T1000 (cell line): Measurements from ENCODE around the gene ZNF581.

ENCODE experiments used
- DNase-seq: peaks from one replicate; lab custom pipeline; 2025; ENCODE audit warnings: mixed read lengths; lab: John Stamatoyannopoulos, UW

The ZNF581 gene

DNA sequence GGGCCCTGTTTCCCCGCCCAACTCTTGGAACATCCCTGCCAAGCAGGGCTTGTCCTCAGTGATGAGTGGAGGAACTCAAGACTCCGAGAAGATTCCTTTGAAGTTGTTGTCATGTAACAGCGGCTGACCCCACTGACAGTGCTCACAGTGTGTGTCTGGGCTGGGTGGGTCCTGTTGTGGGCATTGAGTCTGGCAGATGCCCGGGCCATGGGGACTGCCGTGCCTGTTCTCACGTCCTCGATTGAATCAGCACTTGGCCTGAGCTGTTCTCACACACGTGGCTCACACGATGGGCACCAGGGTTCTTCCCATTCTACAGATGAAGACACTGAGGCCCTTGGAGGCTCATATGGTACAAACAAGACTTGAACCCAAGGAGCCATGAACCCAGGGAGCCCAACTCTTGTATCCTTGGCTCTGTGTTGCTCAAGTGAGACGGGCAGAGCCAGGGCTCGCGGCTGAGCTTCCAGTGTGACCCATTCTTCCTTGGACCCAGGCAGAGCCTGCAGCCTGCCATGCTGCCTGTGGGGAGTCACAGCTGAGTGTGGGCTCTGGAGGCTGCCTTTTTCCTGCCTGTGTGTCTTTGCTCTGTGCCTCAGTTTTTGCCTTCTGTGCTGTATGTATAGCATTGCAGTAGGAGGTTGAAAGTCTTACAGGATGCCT lies 23.0 kb downstream of the ZNF581 start:
- no peak for DNase-seq

DNA sequence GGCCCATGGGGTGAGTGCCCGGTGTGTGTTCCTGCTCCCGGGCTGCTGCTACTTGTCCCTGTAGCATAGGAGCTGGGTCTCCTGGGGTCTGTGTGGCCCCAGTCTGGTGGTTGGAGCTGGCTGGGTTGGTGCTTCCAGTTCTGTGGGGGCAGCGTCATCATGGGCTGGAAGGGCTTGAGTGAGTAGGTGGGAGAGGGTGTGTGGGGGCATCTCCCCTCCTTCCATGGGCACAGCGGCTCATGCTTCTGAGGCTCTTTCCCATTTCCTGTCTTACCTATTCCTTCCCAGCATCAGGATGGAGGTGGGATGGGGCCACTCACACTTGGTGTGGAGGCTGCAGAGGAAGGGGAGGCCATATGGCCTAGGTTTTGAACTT lies 23.5 kb downstream of the ZNF581 start:
- no peak for DNase-seq

DNA sequence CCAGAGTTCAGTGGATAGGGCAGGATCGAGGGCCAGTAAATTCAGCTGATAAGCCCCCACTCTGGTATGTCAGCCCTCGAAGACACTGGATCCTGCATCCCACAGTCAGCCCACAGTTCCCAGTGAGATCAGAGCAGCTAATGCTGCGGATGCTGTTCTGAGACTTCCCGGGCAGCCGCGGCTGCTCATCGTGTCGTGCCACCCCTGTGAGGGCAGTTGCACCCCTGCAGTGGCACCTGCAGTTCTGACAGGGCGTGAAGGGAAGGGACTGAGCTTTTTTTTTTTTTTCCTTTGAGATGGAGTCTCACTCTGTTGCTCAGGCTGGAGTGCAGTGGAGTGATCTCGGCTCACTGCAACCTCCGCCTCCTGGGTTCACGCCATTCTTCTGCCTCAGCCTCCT lies 24.1 kb downstream of the ZNF581 start:
- DNase-seq: no peak

DNA sequence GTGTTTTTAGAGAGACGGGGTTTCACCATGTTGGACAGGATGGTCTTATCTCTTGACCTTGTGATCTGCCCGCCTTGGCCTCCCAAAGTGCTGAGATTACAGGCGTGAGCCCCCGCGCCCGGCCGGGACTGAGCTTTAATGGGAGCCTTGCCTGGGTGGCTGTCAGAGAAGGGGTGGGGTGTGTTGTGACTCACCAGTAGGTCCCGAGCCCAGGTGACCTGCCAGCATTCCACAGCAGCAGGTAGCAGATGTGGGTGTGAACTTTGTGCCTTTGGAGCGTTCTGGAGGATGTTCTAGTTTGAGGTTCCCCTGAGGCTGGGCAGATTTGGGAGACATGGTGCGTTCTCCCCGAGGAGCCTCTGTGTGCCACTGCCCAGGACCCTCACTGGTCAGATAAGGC lies 24.5 kb downstream of the ZNF581 start:
- no peak for DNase-seq

DNA sequence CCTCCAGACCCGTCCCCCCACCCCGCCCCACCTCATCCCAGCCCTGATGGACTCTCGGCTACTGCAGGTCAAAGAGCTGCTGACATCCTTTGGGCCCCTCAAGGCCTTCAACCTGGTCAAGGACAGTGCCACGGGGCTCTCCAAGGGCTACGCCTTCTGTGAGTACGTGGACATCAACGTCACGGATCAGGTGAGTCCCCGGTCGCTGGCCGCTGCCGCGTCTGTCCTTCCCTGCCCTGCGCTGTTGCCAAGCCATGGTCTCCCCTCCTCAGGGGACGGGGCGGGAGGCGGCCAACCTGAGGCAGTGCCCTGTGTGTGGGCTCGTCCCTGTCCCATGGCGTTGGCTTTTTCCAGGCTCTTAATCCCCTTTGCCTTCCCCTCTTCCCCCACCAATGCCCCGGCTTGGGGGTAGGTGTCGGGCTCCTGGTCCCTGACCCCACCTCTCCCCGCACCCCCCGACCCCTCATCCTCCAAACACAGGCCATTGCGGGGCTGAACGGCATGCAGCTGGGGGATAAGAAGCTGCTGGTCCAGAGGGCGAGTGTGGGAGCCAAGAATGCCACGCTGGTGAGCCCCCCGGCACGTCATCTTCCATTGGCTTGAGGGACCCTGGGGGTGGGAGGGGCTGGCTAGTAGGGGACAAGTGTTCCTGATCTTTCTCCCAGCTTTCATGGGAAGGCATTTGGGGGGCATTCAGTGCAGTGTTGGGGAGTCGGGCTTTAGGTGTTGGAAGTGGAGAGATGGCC lies 25.3 kb downstream of the ZNF581 start:
- no peak for DNase-seq

DNA sequence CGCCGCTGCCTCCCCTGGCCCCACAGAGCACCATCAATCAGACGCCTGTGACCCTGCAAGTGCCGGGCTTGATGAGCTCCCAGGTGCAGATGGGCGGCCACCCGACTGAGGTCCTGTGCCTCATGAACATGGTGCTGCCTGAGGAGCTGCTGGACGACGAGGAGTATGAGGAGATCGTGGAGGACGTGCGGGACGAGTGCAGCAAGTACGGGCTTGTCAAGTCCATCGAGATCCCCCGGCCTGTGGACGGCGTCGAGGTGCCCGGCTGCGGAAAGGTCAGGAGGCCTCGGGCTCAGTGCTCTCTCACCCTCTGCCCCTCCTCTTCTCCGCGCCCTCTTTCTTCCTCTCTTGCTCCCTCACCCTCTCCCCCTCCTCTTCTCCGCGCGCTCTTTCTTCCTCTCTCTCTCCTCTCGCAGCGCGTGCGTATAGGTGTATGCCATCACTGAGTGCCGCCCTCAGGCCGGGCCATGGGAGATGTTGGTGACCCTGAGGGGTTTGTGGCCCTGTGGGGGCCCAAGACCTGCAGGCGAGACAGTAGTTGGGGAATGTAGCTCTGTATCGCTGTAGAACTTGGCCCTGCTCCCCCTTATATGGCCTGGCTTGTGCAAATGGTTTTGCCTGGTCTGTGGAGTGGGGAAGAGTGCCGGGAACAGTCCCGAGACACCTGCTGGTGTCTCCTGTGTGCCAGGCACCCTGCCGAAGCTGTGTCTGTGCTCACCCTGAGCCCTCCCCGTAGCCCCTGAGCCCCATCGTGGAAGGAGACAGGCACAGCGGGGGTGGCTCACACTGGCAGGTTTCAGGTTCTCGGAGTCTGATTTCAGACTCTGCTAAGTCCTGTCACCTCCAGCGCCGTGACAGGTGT lies 26.2 kb downstream of the ZNF581 start:
- no peak for DNase-seq

DNA sequence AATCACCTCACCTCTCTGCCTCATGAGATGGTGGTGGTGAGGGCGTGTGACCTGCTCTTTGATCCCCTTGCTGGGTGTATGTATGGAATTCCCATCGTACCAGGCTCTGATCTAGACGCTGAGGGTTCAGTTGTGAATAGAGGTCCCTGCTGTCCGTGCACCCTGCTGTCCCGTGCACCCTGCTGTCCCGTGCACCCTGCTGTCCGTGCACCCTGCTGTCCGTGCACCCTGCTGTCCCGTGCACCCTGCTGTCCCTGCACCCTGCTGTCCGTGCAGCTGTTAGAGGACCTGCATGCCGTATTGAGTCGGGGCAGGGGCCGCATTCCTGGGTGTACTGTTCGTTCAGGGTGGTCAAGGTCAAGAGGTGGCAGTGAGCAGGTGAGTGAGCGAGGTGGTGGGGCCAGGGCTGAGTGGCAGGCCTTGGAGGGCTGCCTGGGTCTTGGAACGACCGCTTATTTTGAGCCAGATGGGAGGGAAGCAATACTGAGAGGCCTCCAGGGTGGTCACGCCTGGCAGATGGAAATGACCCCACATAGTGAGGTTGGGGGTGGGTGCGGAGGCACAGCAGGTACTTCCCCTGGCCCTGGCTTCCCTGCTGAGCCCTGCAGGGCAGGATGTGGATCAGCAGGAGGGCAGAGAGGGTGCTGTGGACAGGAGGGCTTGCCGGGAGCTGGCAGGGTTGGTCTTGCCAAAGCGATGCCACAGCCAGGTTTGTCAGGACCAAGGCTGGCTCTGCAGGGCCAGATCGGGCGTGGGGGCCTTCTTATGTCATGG lies 27.0 kb downstream of the ZNF581 start:
- no peak for DNase-seq

DNA sequence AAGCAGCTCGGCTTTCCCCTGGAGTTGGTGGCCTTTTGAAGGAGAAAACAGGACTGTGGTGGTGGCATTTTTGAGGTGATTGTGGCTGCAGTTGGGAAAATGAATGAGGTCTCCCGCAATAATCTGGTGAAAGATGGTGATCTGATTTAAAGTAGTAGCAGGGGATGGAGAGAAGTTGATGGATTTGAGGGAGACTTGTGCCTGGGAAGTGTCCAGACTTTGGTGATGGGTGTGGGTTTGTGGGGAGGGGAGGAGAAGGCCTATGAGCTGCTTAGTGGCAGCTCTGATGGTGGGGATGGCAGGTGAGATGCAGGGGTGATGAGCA lies 27.6 kb downstream of the ZNF581 start:
- no peak for DNase-seq

DNA sequence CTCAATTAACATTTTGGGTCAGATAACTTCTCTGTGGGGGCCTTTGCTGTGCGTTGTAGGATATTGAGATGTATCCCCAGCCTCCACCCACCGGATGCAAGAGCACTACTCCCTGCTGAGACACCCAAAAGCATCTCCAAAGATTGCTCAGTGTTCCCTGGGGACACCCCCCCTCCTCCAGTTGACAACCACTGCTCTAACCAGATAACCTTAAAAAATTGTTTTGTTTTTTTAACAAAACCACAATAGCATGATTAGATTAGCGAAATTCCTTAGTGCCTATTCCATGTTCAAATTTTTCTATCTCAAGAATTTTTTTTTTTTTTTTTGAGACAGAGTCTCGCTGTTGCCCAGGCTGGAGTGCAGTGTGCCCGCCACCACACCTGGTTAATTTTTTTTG lies 29.0 kb downstream of the ZNF581 start:
- no peak for DNase-seq

DNA sequence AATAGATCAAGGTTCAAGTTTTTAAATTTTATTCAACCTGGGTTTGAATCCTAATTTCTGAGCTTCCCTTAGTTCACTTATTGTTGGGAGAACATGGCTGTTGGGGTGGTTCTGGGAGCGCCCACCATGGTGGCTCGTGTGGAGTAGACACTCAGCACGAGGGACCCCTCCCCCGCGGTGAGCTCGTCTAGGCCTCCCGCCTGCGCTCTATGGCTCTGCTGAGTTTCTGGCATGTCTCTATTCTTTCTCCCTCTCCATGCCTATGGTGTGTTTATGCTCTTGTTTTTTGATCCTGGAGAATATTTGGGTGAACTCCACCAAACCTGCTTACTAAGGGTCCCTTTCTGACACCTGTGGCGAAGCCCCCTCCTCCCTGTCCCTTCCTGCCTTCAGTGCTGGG lies 30.0 kb downstream of the ZNF581 start:
- no peak for DNase-seq

DNA sequence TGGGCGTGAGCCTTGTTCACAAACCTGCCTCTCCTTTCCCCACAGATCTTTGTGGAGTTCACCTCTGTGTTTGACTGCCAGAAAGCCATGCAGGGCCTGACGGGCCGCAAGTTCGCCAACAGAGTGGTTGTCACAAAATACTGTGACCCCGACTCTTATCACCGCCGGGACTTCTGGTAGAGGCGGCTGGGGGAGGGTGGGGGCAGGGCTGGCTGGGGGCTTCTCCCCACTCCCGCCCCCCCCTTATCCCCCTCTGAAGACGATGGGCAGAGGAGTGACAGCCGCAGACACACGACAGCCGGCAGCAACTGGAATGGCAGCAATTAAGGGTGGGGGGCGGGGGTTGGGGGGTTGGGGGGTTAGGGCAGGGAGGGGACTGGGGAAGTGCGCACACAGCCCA lies 30.4 kb downstream of the ZNF581 start:
- DNase-seq: no peak

DNA sequence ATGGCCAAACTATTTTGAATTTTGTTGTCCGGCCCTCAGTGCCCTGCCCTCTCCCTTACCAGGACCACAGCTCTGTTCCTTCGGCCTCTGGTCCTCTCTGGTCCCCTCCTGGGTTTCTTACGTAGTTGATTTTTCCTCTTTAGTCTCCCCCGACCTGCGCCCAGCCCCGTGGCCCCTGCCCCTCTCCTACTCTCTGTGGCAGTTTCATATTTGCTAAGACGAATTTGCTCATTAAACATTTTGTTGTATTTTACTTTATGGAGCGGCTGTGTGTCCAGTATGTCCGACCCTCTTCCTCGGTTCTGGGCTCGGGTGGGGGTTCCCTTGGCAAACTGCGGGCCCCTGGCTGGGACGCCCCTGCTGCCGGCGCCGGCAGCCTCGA lies 31.0 kb downstream of the ZNF581 start:
- DNase-seq: no peak

DNA sequence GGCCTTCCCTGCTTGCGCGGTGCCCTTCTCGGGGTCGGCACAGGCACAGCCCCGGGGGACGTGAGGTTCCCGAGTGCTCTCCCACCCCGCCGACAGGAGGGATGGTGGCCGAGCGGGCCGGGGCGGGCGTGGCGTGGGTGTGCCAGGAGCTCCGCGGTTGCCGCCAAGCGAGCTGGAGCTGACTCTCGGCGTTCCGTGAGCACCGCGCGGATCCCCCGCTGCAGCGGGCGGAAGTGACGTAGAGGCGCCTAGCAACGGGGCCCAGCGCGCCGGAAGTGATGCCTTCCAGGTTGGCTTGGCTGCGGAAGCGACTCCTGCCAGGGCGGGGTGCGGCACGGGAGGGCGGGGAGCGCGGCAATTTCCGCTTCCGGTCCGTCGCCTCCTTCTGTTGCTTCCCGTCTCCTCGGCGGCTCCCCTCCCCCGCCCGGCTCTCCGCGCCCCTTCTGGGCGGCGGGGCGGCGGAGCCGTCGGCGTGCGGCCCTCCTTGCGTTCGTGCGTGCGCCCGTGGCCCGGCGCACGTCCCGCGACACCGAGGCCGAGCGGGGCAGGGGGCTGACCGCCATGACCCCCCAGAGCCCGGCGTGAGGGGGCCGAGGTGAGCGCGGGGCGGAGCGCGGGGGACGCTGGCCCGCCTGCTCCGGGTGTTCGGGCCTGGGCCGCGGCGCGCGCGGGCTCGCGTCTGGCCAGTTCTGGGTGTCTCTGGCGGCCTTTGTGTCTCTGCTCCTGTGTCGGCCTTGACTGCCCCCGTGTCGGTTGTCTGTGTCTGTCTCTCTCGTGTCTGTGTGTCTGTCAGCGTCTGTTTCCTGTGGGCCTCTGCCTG lies 31.6 kb downstream of the ZNF581 start, which contains the start of gene EPN1:
TSS of gene EPN1 (plus strand) at position 386 of the 820 bp plus-strand sequence. CDS start 3,402 bp downstream, outside the sequence.
- peak; percentile 89 for DNase-seq

DNA sequence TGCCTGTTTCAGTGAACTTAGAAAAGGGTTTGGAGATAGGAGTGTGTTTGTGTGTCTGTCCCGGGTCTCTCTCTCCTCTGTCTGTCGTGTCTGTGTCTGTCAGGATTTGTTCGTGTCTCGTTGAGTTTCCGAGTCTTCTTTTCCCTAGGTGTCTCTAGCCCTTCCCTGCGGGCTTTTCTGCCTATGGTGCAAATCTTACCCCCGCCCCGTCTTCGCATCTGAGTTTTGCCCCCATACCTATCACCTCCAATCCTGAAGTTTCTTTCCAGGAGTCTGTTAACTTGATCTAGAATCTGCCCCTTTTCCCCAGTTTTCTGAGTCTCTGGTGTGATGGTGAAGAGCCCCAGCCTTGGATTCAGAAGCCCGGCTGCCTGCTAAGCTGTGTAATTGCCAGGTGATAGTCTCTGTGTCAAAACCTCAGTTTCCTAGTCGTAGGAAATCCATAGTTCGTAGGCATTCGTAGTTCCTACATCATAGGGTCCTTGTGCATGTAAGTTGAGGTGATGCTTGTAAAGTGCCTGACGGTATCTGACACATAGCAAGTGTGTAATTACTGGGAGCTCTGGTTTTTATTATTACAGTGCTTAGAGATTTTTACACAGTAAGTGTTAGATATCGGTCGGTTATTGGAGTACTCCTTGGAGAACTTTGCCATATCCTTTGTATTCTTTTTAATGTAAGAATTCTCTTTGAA lies 32.4 kb downstream of the ZNF581 start:
- DNase-seq: no peak

DNA sequence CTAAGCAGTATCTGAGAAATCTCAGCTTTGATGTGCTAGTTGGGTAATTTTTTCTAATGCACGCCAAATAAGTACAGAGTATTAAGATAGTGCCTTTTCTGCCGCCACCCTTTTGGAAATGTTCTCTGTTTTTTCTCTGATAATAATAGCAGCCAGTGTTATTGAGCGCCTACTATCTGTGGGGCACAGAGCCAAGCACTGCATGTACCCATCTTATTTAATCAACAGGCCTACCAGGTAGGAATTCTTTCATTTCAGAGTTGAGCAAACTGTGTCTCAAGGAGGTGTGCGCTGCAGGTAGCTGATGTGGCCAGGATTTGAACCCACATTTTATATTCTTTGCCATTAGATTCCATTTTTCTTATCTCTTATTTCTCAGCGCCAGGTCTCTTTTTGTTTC lies 32.9 kb downstream of the ZNF581 start:
- no peak for DNase-seq

DNA sequence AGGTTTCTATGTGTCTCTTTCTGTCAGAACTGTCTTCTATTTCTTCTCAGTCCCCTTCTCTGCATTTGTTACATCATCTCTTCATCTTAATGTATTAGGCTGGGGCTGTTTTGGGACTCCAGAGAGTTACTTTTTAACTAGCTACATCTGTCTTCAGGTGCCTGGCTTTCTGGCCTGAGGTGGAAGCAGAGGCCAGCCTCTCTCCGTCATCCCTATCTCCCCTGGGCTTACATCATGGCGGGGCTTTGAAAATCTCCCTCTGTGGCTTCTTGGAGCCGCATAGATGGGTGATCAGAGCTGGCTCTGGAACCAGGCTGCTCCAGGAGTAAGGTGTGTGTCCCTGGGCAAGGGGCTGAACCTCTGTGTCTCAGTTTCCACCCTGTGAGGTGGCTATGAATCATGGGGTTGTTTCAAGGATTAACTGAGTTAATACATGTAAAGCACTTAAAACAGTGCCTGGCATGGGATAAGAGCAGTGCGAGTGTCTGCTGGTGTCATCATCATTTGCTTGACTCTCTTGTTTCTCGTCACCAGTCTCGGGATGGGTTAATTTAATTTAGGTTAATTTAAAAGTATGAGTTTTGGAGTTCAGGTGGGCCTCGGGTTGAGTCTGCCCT lies 33.5 kb downstream of the ZNF581 start:
- DNase-seq: no peak

DNA sequence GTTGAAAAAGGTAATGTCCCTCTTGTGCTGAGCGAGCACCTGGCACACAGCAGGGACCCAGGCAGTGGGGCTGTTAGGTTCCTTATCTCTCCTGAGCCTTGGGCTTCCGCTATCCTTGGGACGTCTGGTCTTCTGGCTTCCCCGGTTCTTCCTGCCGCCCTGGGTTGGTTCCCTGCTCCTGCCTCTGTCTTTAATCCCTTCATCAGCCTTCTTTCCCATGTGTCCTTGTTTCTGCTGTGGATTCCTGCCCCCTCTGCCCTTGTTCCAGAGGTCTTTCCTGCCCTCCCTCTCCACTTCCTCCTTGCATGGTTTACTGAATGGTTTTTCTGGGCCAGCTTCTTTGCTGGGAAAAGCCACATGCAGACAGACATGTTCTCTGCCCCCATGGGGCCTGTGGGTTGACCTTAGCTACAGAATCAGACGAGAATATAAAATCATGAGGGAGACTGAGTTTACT lies 34.2 kb downstream of the ZNF581 start:
- DNase-seq: no peak

DNA sequence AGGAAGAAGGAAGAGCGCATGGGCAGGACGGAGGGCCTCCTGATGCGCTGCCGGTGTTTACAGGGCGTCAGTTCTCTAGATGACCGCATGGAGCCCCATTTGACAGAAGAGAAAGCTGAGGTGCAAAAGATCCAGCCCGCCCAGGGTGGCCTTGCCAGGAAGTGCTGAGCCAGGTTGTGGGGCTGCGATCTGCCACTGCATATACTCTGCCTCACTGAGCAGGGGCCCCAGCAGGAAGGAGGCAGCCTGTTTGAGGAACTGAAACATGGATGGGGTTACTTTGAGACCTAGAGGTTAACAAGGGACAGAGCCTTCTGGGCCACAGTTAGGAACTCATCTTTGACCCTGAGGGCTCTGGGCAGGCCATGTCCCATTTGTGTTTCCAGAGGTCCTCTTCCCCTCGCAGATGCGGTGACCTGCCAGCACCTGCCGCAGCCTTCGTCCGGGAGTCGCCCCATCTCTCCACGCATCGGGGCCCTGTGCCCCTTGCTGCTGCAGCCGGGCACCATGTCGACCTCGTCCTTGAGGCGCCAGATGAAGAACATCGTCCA lies 34.7 kb downstream of the ZNF581 start:
- DNase-seq: no peak

DNA sequence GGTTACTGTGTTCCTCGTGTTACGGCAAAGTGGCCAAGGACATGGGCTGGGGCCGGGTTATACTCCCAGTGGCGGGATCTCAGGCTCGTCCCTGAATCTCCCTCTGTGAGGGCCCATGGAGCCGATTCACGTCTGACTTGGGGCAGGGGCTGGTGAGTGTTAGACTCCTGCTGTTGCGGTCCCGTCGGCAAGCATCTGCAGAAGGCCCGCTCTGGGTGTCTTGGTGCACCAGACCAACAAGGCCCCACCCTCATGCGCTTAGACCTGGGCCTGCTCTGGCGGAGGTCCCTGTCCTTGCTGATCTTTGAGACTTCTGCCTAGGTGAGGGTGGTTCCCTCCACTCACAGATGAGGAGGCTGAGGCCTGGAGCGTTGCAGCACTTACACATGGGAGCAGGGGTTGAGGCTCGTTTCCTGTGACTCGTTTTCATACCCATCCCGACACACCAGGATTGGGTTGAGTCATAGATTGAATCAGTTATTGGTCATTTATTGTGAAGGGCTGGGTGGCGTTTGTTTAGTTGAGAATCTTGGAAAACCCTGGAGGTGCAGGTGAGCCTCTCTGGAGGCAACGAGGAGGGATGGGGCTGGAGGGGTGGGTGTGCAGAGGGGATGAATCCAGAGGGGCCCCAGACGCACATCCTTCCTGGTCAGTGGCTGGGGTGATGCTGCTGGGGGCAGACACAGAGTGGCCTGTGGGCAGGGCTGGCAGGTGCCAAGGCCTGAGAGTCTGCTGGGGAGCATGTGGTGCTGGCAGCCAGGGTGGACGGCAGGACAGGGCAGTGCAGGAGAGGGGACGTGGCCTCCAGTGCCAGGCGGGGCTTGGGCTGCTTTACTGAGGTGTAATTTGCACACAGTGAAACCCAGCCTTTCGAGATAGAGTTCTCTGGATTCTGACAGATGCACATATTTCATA lies 36.2 kb downstream of the ZNF581 start:
- DNase-seq: no peak
